Lower leg skin (tissue), 4 donors: Measurements from ENCODE around the gene HMGA1. TPM values are rescaled to one million over a fixed set of nuclear protein-coding genes. Genes with fewer than 3 reads are reported as not detected.

ENCODE experiments used
- DNase-seq, 2 donors: peaks; one replicate each; pipeline ENCODE4 v3.0.0-alpha.2; 2019; ENCODE audit warnings: low spot score in 2 of 2
- H3K4me3 ChIP-seq: fragments of 200-600 bp; sonication (generic); 2 replicates; pipeline ENCODE4 v1.5.1; 2017; ENCODE audit warnings: mild to moderate bottlenecking, low read depth; ENCODE audit not compliant: poor library complexity, severe bottlenecking
- CTCF ChIP-seq, 3 donors: fragments of 450-650 bp; IDR thresholded peaks; one replicate each; pipeline ENCODE4 v1.5.1; 2016; ENCODE audit warnings: antibody characterized with exemption in 3 of 3, mild to moderate bottlenecking in 3 of 3, moderate library complexity in 2 of 3
- POLR2A ChIP-seq, 2 donors: fragments of 450-650 bp; IDR thresholded peaks; one replicate each; pipeline ENCODE4 v1.6.1; 2016 to 2017; ENCODE audit warnings: antibody characterized with exemption in 2 of 2, mild to moderate bottlenecking in 1 of 2, moderate library complexity in 1 of 2
- WGBS, 2 donors: methylation state at CpG; one replicate each; pipeline ENCODE4 v1.1.5; 2018; 5-methylcytosine and 5-hydroxymethylcytosine counted together
- intact Hi-C: fragments of 100-400 bp; cut with DNase I; formaldehyde crosslinking; loops from one replicate; pipeline ENCODE4 v1.15.0; 2023; ENCODE audit warnings: low total_unique reads
- total RNA-seq, 4 donors: library from RNA; depleted of rRNA; stranded (reverse); fragments of >200 nt; gene quantifications; one replicate each; pipeline ENCODE4 v1.1.0, GENCODE V29; 2016

The HMGA1 gene
- total RNA-seq, 4 donors from 2014 or later: 134 to 188 (median 167) TPM

DNA sequence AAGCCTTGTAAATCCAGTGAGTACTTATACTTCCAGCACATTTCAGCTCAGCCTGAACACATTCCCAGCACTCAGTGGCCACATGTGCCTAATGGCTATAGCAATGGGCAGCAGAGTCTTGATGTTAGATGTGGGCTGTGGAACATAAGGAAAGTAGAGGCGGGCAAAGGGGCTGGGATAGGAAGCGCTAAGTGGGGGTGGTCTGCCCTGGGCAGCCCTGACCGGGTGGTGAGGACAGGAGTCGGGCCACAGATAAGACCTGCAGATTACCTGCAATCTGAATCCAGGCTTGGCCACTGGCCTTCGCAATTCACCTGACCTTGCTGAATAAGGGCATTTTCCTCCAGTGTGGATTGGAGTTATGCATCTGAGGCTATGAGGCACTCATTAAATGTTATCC, 11.1 kb upstream of the HMGA1 start:
- no peak overlapping the region for H3K4me3 ChIP-seq
- WGBS, 2 donors: 93 to 98% methylated on average over 5 of the region's 5 CpGs
- peak in 1 of 2 donors; percentile 81 for DNase-seq
- TF ChIP-seq POLR2A (IDR thresholded peaks at IDR 0.05): no peak
- no peak for TF ChIP-seq CTCF (IDR thresholded peaks at IDR 0.05)
- intact Hi-C loops: no loop called here

DNA sequence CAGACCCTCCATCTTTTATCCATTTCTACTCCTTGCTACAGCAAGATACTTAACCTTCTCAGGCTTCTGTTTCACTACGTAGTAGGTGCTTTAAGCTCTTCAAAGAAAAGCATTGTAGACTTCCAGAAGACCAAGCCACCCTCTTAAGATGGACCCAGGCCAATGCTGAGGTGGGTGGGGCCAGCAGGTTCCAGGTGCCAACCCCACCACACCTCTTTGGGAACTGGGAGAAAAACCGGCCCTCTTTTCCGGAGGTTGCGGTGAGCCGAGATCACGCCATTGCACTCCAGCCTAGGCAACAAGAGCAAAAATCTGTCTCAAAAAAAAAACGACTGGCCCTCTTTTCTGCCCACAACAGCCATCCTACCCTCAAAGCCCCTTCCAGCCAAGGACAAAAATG, 10.6 kb upstream of the HMGA1 start:
- peak in 1 of 2 donors; percentile 80 for DNase-seq
- TF ChIP-seq CTCF (IDR thresholded peaks at IDR 0.05) (no peak), POLR2A (IDR thresholded peaks at IDR 0.05) (no peak)
- intact Hi-C loops: no loop called here
- no peak overlapping the region for H3K4me3 ChIP-seq
- 46 to 49% methylated on average over 7 of the region's 7 CpGs for WGBS, 2 donors

DNA sequence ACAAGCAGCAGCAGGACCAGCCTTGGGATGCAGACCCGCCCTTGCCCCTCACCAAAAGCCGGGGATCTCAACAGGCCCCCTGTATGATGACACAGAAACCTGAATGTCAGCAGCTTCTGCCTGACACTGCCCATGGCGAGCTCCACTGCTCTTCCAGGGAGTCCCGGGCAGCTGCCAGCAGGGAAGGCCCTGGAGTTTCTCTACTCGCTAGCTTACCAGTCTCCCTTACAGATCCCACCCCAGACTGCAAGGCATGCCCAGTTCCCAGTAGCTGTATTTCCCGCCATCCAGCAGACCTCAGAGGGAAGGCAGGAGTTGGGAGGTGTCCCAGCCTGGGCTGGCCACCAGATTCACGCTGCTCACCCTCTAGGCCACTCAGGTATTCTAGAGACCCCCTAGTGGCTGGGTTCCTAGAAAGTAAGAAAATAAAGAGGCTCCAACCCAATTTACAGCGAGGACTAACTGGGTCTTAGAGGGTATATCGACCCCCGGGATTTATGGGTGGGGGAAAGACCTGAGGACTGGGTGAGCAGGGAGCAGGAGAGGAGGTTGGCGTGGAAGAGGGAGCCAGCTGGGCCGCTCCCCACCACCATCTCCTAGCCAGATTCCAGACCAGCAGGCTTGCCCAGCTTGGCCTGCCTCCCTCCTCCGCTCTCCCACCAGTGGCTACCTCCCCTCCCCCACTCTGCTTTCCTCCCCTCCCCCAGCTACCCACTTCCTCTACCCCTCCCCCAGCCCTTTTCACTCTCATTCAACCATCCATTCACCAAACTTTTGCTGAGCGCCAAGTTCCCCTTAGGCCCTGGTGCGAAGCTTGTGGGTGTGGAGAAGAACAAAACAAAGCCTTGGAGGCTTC, 9.7 kb upstream of the HMGA1 start:
- no peak for TF ChIP-seq CTCF (IDR thresholded peaks at IDR 0.05)
- TF ChIP-seq POLR2A (IDR thresholded peaks at IDR 0.05): no peak
- no peak overlapping the region for H3K4me3 ChIP-seq
- intact Hi-C loops: no loop called here
- WGBS, 2 donors: 60 to 72% methylated on average over 15 of the region's 15 CpGs
- DNase-seq: peak in 1 of 2 donors; percentile 84

DNA sequence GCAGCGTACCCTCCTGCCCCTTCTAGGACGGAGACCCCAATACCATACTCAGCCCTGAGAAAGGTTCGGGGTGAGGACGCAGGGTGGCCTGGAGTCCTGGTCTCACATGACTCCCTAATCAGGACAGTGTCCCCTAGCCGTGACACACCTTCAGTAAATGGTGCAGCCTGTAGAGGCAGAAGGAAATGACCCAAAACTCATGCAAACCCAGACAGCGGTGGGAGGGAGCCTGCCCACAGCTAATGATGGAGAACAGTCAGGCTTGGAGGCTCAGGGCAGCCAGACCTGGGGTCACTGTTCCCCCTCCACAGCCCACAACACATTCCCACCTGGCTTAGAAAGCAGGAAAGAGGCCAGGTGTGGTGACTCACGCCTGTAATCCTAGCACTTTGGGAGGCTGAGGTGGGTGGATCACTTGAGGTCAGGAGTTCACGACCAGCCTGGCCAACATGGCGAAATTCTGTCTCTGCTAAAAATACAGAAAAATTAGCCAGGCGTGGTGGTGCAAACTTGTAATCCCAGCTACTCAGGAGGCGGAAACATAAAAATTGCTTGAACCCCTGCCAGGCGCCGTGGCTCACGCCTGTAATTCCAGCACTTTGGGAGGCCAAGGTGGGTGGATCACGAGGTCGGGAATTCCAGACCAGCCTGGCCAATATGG, 8.8 kb upstream of the HMGA1 start:
- peak in 1 of 2 donors; percentile 74 for DNase-seq
- no peak overlapping the region for H3K4me3 ChIP-seq
- intact Hi-C loops: no loop called here
- TF ChIP-seq CTCF (IDR thresholded peaks at IDR 0.05) (no peak), POLR2A (IDR thresholded peaks at IDR 0.05) (no peak)
- 86 to 87% methylated on average over 15 to 16 of the region's 16 CpGs for WGBS, 2 donors

- WGBS, 2 donors: 97 to 99% methylated on average over 8 of the region's 8 CpGs
- no peak overlapping the region for H3K4me3 ChIP-seq
- intact Hi-C loops: no loop called here
- TF ChIP-seq POLR2A (IDR thresholded peaks at IDR 0.05) (no peak), CTCF (IDR thresholded peaks at IDR 0.05) (no peak)
- no peak for DNase-seq
Measured at GRCh38 chr6:34229877-34230276, 6.8 kb upstream of the HMGA1 start.
